Measurements from ENCODE around the gene RGS10. TPM values are rescaled to one million over a fixed set of nuclear protein-coding genes. Genes with fewer than 3 reads are reported as not detected.

RGS10 gene
- total RNA-seq, 6 donors from 2014 or later = 11.7 to 39.3 (median 26.5) TPM

DNA sequence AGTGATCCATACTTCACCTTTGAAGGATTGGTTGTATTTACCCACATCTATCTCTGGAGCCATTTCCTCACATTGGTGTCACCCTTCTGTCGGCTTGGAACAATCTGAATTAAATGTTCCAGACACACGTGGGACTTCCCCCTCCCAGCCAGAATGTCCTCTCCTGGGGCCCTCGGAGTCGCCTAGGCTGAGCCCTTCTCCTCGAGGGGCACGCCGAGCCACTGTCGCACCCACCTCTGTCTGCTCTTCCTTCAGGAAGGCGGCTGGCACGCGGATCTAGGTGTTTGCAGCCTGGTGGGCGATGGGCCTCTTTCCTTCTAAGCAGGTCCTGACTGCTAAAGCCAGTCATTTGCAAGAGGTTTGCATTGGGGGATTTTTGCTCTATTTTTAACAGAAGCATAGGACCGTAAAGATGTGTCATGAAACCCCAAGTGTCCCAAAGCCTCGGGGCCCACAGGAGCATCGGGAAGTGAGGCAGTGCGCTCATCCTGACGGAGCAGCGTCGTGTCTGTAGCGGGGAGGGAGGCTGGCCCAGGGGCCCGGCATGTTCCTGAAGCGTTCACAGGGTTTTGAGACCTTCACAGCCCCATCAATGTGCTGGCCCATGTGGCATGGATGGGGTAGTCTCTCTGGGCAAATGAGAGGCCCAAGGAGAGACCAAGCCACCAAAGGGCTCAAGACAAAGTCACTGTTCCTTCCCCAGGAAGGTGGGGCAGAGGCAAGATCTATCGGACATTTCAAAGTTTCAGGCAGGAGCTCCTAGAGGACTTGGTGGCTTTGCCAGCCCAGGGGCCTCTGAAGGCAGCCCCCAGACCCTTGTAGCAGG lies 86.7 kb downstream of the RGS10 start:
- Histone ChIP-seq H3K36me3 (peaks cover 0 to 77% (median 50%) of the 10 kb centered on the region in 4 donors), H3K27ac (no peak overlapping the region), H3K4me3 (no peak overlapping the region), H3K27me3 (no peaks in the 10 kb centered on the region), H3K4me1 (no peaks in the 10 kb centered on the region), H3K9me3 (no peaks in the 10 kb centered on the region)
- no peak for ATAC-seq (ENCODE audit: low FRiP score in 2 of 2)
- WGBS, 2 donors = 90 to 94% methylated on average over 21 to 23 of the region's 23 CpGs
- no peak for TF ChIP-seq POLR2A (IDR thresholded peaks at IDR 0.05)
- DNase-seq = no peak

DNA sequence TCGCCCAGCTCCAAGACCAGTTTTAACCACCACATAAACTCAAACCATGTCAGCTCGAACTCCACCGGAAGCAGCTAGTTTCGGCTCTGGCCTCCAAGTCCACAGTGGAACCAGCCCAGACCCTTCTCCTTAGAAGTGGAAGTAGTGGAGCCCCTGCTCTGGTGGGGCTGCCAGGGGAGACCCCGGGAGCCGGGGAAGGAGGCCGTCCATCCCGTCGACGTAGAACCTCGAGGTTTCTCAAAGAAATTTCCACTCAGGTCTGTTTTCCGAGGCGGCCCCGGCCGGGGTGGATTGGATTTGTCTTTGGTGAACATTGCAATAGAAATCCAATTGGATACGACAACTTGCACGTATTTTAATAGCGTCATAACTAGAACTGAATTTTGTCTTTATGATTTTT lies 87.5 kb downstream of the RGS10 start:
- no peaks in the 10 kb centered on the region for H3K27me3 ChIP-seq
- no peak overlapping the region for H3K4me3 ChIP-seq
- ATAC-seq (ENCODE audit: low FRiP score in 2 of 2) = no peak
- DNase-seq = no peak
- WGBS, 2 donors = 94 to 95% methylated on average over 17 to 18 of the region's 18 CpGs
- TF ChIP-seq POLR2A (IDR thresholded peaks at IDR 0.05) (no peak), POLR2AphosphoS5 (IDR thresholded peaks at IDR 0.05) (no peak), EP300 (IDR thresholded peaks at IDR 0.05) (no peak)
- H3K36me3 ChIP-seq = peaks cover 0 to 84% (median 54%) of the 10 kb centered on the region in 4 donors
- H3K9me3 ChIP-seq = no peaks in the 10 kb centered on the region
- H3K27ac ChIP-seq = no peak overlapping the region
- H3K4me1 ChIP-seq = peaks cover 0 to 5% (median 0%) of the 10 kb centered on the region in 4 donors

DNA sequence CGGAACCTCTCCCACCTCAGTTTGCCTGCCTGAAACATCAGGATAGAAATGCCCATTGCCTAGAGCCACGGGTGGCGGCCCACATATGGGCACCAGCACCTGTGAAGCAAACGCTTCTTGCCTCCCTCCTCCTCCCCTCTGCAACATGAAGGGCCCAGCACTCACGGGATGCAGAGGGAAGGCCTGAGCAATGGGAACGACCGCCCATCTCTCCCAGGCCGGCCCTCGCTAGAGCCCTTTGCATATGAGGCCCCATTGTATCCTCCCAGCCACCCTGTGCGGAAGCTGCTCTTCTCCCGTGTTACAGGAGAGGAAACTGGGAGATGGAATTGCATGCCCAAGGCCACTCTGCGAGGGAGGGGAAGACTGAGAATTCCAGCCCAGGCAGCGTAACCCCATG lies 88.2 kb downstream of the RGS10 start:
- Histone ChIP-seq H3K27ac (no peak overlapping the region), H3K4me3 (no peak overlapping the region), H3K4me1 (peaks cover 0 to 8% (median 0%) of the 10 kb centered on the region in 4 donors), H3K27me3 (no peaks in the 10 kb centered on the region), H3K36me3 (peaks cover 0 to 89% (median 56%) of the 10 kb centered on the region in 4 donors), H3K9me3 (no peaks in the 10 kb centered on the region)
- no peak for TF ChIP-seq EP300 (IDR thresholded peaks at IDR 0.05)
- DNase-seq = no peak
- ATAC-seq (ENCODE audit: low FRiP score in 2 of 2) = no peak
- 83 to 91% methylated on average over 9 to 13 of the region's 13 CpGs for WGBS, 2 donors

DNA sequence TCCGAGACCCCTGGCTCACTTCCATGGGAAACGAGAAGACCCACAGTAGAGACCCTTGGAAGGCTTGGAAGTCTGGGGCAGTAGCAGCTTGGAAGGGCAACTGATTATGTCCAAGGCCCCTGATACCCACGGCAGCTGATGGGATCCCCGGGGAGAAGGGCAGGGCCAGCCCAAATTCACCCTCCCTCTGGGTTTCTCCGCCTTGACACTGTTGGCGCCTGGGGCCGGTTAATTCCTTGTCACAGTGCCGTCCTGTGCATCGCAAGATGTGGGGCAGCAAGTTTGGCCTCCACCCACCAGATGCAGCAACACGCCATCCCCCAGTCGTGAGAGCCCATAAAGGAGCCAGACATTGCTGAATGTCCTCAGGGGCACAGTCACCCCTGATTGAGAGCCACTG lies 89.2 kb downstream of the RGS10 start:
- no peak overlapping the region for H3K4me3 ChIP-seq
- DNase-seq (no peak), ATAC-seq (ENCODE audit: low FRiP score in 2 of 2) (no peak)
- H3K36me3 ChIP-seq = peaks cover 0 to 94% (median 58%) of the 10 kb centered on the region in 4 donors
- H3K9me3 ChIP-seq = no peaks in the 10 kb centered on the region
- no peaks in the 10 kb centered on the region for H3K27me3 ChIP-seq
- H3K27ac ChIP-seq = peak overlapping the region in 1 of 4 donors; percentile 4
- H3K4me1 ChIP-seq = peaks cover 0 to 8% (median 0%) of the 10 kb centered on the region in 4 donors
- TF ChIP-seq POLR2AphosphoS5 (IDR thresholded peaks at IDR 0.05) (no peak), EP300 (IDR thresholded peaks at IDR 0.05) (no peak), POLR2A (IDR thresholded peaks at IDR 0.05) (no peak)
- TF ChIP-seq, protein P1, sequence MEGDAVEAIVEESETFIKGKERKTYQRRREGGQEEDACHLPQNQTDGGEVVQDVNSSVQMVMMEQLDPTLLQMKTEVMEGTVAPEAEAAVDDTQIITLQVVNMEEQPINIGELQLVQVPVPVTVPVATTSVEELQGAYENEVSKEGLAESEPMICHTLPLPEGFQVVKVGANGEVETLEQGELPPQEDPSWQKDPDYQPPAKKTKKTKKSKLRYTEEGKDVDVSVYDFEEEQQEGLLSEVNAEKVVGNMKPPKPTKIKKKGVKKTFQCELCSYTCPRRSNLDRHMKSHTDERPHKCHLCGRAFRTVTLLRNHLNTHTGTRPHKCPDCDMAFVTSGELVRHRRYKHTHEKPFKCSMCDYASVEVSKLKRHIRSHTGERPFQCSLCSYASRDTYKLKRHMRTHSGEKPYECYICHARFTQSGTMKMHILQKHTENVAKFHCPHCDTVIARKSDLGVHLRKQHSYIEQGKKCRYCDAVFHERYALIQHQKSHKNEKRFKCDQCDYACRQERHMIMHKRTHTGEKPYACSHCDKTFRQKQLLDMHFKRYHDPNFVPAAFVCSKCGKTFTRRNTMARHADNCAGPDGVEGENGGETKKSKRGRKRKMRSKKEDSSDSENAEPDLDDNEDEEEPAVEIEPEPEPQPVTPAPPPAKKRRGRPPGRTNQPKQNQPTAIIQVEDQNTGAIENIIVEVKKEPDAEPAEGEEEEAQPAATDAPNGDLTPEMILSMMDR (IDR thresholded peaks at IDR 0.05) = no peak
- 90% methylated on average over 11 of the region's 11 CpGs; no CpG with 5 or more reads in 1 of the 2 donors for WGBS, 2 donors

DNA sequence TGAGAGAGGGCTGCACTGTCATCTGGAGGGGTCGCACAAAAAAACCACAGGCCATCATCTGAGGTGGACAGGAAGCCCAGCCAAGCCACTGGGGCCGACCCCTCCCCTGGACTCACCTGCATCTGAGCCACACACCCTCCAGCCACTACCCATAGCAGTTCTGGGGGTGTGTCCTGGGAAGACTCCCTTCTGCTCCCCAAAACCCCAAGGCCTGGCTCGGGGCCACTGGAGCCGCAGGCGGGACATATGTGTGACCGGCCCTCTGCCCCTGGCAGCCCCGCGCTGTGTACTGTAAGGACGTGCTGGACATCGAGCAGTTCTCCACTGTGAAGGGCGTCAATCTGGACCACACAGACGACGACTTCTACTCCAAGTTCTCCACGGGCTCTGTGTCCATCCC lies 90.1 kb downstream of the RGS10 start:
- no peak for TF ChIP-seq POLR2A (IDR thresholded peaks at IDR 0.05)
- 80 to 95% methylated on average over 2 to 14 of the region's 14 CpGs for WGBS, 2 donors
- H3K36me3 ChIP-seq = peaks cover 0 to 95% (median 66%) of the 10 kb centered on the region in 4 donors
- peaks cover 0 to 8% (median 0%) of the 10 kb centered on the region in 4 donors for H3K4me1 ChIP-seq
- ATAC-seq (ENCODE audit: low FRiP score in 2 of 2) = no peak
- H3K9me3 ChIP-seq = no peaks in the 10 kb centered on the region
- H3K27ac ChIP-seq = no peak overlapping the region
- no peaks in the 10 kb centered on the region for H3K27me3 ChIP-seq
- peak in 1 of 2 donors; percentile 72 for DNase-seq
- no peak overlapping the region for H3K4me3 ChIP-seq

DNA sequence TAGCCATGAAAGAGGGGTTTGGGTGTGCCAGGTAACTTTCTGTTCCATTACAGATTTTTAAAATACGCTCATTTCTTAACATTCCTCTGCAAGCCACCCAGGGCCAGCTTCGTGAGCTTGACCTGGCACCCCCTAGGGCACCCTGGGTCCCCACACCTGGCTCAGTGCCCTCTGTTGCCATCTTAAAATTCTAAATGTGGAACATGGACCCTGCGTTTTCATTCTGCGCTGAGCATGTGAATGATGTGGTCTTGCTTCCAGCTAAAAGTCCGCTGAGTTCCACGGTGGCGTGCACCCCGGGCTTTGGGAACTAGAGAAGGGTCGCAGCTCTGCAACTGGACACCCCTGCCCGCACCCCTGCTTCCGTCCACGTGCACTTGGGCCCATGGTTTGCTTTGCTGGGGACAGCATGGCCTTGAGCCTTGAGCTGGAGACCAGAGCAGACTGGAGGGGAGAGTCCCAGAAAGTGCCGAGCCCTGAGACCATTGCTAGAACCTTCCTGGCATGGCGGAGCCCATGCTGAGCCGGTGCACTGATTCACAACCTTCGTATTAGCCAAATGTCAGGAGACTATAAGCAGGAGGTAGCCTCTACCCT lies 91.1 kb downstream of the RGS10 start:
- 91 to 95% methylated on average over 2 to 16 of the region's 16 CpGs for WGBS, 2 donors

More for the DNA sequence above, 91.1 kb downstream of the RGS10 start:
- Histone ChIP-seq H3K4me3 (no peak overlapping the region), H3K9me3 (no peaks in the 10 kb centered on the region), H3K4me1 (peaks cover 0 to 8% (median 0%) of the 10 kb centered on the region in 4 donors), H3K27ac (no peak overlapping the region), H3K36me3 (peaks cover 0 to 95% (median 67%) of the 10 kb centered on the region in 4 donors), H3K27me3 (no peaks in the 10 kb centered on the region)
- TF ChIP-seq POLR2A (IDR thresholded peaks at IDR 0.05) (no peak), EP300 (IDR thresholded peaks at IDR 0.05) (no peak), POLR2AphosphoS5 (IDR thresholded peaks at IDR 0.05) (no peak)
- TF ChIP-seq, protein P1 (IDR thresholded peaks at IDR 0.05) = no peak
- ATAC-seq (ENCODE audit: low FRiP score in 2 of 2) (no peak), DNase-seq (no peak)

All from upper lobe of left lung (tissue), 6 donors.